HG03469 (cell line): ENCODE measurements around the gene VWCE.
"Not testable (repeated sequence)": the region's sequence is repeated elsewhere in the genome, so short reads cannot be mapped to it uniquely, and the experiment has no call there.

Experiments used
- ATAC-seq: cut with Tn5 transposase; IDR thresholded peaks from one replicate; pipeline ENCODE4 v1.9.1; 2021; ENCODE audit warnings: mild to moderate bottlenecking, moderate library complexity, moderate number of reproducible peaks; ENCODE audit not compliant: unreplicated experiment

VWCE gene

DNA sequence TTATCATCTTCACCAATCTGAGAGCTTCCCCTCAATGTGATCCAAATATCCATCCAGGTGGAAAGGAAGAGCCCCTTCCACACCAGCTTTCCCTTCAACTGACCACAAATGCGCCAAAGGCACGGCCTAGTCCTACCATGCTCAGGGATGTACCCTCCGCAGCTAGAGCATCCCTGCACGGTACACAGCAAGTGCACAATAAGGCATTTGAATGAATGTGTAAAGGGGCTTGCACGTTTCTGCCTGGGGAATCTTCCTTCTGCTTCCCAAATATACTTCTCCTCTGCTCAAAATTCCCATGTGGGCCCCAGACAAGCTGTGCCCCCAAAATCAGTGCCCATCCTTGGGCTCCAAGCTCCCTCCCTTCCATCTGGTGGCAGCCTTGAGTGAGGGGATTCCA, 76.1 kb downstream of the VWCE start:
- not testable (repeated sequence) for ATAC-seq

DNA sequence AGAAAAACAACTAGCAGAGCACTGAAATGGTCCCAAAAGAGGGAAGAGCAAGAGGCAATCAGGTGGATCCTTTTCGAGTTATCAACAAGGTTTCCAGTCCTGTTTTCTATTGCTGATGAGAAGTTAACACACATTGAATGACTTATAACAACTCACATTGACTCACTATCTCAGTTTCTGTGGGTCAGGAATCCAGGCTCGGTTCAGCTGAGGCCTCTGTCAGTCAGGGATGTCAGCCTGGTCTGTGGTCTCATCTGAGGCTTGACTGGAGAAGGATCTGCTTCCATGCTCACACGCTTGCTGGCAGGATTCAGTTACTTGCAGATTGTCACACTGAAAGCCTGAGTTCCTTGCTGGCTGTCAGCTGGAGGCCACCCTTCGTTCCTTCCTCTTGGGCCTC, 76.8 kb downstream of the VWCE start:
- ATAC-seq = not testable (repeated sequence)

DNA sequence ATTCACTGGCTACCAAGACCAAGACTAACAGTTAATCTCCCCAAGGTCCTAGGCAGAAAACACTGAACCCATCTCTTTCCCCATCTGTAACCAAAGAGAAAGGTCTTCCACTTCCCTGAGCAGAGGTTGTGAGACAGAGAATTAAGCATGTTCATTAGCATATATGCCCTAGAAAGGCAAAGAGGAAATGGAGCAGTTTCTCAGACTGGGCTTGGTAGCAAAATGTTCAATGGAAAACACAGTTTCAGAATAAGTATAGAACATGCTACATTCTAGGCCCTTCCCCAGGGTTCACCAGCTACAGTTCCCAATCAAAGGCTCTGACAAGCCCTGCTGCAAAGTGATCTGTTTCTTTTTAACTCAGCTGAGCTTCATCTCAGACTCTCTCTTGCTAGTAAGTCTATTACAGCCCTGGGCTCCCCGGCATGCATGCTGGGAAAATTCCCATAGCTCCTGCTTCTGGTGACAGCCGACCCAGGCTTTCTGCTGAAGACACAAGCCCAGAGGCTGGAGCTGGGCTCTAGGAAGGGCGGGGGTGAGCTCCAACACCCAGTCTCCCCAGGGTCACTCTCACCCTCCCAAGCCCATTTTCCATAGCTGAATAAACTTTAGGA, 81.3 kb downstream of the VWCE start:
- not testable (repeated sequence) for ATAC-seq

DNA sequence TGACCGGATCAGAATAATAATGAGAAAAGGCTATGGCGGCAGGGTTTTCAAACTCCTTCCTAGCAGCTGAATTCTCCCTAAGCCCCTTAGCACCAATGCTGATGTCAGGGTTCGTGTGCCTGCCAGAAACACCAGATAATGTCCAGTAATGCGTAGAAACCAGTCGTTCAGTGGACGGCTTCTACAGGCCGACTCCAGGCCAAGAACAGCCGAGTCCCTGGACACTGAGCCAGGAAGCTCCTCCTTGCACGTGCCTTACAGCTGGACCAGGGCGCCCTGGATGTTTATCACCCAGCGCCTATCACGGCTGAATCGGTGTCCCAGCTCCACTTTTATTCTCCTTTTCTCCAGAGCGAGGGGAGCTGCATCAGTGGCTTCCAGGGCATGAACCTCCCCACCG, 82.9 kb downstream of the VWCE start:
- ATAC-seq = not testable (repeated sequence)

DNA sequence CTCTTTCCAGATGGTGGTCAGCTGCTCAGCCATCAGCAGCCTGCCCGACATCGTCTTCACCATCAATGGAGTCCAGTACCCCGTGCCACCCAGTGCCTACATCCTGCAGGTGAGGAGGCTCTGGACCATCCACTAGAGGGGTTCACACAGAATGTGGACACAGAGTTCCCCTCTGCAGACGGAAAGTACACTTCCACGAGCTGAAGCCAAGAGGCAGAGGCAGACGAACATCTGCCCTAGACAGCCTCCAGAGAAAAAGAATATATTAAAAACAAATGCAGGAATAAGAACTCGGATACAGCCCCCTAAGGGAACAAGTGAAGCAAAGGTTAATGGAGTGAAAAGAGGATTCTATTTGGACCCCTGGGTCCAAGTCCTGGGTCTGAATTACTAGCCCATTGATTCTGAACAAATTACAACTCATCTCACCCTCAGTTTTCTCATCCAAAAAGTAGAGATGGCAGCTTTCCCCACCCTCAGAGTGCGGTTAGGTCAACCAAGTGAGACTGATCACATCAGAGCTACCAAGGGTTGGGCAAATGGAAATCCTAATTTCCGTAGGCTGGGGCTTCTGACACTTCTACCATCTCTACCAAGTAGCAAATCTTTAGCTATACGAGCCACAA, 83.7 kb downstream of the VWCE start:
- ATAC-seq = not testable (repeated sequence)

DNA sequence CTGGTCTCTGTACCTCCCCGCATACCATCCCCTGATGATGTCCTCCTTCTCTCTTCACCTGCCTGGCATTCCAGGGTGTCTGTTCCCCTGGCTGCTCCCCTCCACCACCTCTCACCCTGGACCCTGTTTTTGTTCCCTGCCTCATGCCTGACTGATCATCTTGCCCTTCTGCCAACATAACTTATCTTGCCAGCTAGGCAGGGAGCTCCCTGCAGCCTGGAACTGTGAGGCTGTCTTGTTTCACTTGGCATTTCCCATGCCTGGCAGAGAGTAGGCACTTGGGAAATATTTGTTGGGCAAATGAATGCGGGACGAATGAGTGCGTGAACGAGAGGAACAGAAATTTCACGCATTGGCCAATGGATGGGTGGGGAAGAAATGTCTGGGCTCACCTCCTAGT, 84.5 kb downstream of the VWCE start:
- ATAC-seq = not testable (repeated sequence)
